ENCODE data around the gene B4GAT1.
A peak's percentile ranks its signal among the peaks of the same experiment; 100 is the strongest.
"Not testable (repeated sequence)": the region's sequence is repeated elsewhere in the genome, so short reads cannot be mapped to it uniquely, and the experiment has no call there.

B4GAT1 gene

DNA sequence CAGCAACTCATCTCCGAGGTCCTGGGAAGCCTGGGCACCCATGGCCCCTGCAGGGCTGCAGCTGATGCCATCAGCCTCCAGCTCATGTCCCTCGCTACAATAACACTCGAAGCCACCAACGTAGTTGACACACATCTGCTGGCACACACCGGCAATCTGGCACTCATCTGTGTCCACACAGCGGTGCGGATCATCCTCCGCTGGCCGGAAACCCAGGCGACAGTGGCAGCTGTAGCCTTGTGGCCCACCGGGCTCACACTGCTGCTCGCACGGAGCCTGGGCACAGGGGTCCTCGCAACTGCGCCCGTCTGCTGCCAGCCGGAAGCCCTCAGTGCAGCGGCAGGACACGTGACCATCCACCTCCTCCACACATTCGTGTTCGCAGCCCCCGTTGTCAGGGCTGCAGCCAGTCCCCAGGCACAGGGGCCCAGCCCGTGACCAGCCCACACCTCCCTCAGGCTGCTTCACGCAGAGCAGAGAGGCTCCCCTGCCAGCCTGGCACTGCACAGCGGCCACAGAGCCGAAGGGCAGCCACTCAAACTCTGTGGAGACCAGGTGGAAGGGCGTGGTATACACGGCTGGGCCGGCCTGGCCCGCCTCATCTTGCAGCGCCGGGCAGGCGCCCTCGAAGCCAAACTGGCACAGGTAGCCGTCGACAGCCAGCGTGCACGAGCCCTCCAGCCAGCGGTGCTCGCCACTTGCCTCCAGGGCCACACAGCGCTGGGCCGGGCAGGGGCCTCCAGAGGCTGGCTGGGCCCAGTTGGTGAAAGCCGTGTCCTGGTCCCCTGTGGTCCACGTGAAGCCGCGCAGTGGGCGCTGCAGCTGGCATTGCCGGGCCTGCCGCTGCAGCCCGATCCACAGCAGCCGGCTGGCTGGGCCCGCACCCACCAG is 31.3 kb downstream of the B4GAT1 start:
- H3K9ac ChIP-seq (ENCODE audit: low read depth, low read length): no peak overlapping the region
- no peaks in the 10 kb centered on the region for H3K9me3 ChIP-seq (replicated peaks; ENCODE audit: low read length)
- H3K36me3 ChIP-seq (ENCODE audit: insufficient read depth, low read length): no peaks in the 10 kb centered on the region
- H3K4me2 ChIP-seq (ENCODE audit: low read length): peak overlapping the region; percentile 56
- peaks cover 41% of the 10 kb centered on the region for H3K4me1 ChIP-seq (ENCODE audit: control insufficient read depth, insufficient read depth, low read length)
- H3K4me3 ChIP-seq (ENCODE audit: low read length): no peak overlapping the region
- H3K27me3 ChIP-seq (ENCODE audit: control insufficient read depth, insufficient read depth, low read length): peaks cover 9% of the 10 kb centered on the region

GRCh38 chr11:66315498-66315885 is 31.9 kb downstream of the B4GAT1 start:
- Histone ChIP-seq H3K4me1 (ENCODE audit: control insufficient read depth, insufficient read depth, low read length) (peaks cover 41% of the 10 kb centered on the region), H3K4me3 (ENCODE audit: low read length) (no peak overlapping the region), H3K9ac (ENCODE audit: low read depth, low read length) (no peak overlapping the region), H3K36me3 (ENCODE audit: insufficient read depth, low read length) (no peaks in the 10 kb centered on the region), H3K27me3 (ENCODE audit: control insufficient read depth, insufficient read depth, low read length) (peaks cover 9% of the 10 kb centered on the region), H3K9me3 (replicated peaks; ENCODE audit: low read length) (no peaks in the 10 kb centered on the region), H3K4me2 (ENCODE audit: low read length) (no peak overlapping the region)

DNA sequence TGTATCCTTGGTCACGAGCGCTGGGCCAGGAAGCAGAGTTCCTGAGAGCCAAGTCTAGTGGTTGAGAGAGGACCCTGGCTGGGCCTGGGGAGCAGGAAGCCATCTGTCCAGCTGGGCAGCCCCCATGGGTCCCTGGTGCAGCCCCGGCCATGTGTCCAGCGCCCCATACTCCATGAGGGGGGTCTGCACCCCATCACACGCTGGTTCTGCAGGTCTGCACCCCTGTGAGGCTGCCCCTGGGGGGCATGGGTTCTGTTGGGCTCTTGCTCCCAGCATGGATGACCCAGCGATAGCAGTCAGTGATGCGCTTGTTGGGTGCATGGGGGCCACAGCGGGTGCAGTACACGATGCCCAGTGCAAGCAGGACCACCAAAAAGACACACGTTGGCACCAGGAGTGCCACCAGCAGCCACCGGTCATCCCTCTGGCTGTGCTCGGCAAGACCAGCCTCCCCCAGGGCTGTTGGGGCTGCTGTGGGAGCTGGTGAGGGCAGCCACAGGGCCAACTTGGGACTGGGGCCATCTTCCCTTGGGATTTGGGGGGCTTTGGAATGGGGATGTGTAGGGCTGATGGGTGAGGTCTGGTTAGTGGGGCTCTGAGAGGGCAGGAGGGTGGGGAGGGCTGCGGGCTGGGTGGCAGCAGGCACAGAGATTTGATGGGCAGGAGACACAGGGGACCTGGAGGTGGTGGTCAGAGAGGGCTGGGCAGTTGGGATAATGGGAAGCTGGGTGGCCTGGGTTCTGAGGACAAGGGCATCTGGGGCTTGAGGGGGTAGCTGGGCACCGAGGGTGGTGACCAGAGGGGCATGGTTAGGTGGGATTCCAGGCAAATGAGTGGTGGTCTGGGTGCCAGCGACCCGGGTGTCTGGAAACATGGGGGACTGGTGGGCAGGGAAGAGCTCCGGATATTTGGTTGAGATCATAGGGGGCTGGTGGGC is 32.6 kb downstream of the B4GAT1 start:
- no peak overlapping the region for H3K4me2 ChIP-seq (ENCODE audit: low read length)
- H3K9ac ChIP-seq (ENCODE audit: low read depth, low read length): no peak overlapping the region
- peaks cover 11% of the 10 kb centered on the region for H3K27me3 ChIP-seq (ENCODE audit: control insufficient read depth, insufficient read depth, low read length)
- no peaks in the 10 kb centered on the region for H3K9me3 ChIP-seq (replicated peaks; ENCODE audit: low read length)
- no peak overlapping the region for H3K4me3 ChIP-seq (ENCODE audit: low read length)
- H3K4me1 ChIP-seq (ENCODE audit: control insufficient read depth, insufficient read depth, low read length): peaks cover 41% of the 10 kb centered on the region
- no peaks in the 10 kb centered on the region for H3K36me3 ChIP-seq (ENCODE audit: insufficient read depth, low read length)

DNA sequence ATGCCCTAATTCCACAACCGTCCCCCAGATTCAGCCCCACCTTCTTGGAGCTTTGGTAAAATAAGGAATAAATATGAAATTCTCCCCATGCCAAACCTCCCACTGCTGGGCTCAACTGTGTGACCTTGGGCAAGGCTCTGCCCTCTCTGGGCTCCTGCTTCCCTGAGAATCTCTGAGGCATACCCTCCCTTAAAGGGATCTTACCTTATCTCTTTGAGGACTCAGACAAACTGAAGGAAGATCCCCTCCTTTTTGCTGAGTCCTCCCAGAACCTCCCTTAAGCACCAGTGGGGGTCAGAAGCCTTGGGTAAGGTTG is 33.3 kb downstream of the B4GAT1 start:
- no peak overlapping the region for H3K9ac ChIP-seq (ENCODE audit: low read depth, low read length)
- H3K4me2 ChIP-seq (ENCODE audit: low read length): no peak overlapping the region
- no peaks in the 10 kb centered on the region for H3K36me3 ChIP-seq (ENCODE audit: insufficient read depth, low read length)
- H3K4me1 ChIP-seq (ENCODE audit: control insufficient read depth, insufficient read depth, low read length): peaks cover 41% of the 10 kb centered on the region
- H3K27me3 ChIP-seq (ENCODE audit: control insufficient read depth, insufficient read depth, low read length): peaks cover 17% of the 10 kb centered on the region
- H3K4me3 ChIP-seq (ENCODE audit: low read length): no peak overlapping the region
- H3K9me3 ChIP-seq (replicated peaks; ENCODE audit: low read length): no peaks in the 10 kb centered on the region

GRCh38 chr11:66313321-66314185 is 33.9 kb downstream of the B4GAT1 start:
- peak overlapping the region; percentile 66 for H3K4me2 ChIP-seq (ENCODE audit: low read length)
- no peaks in the 10 kb centered on the region for H3K36me3 ChIP-seq (ENCODE audit: insufficient read depth, low read length)
- H3K27me3 ChIP-seq (ENCODE audit: control insufficient read depth, insufficient read depth, low read length): peaks cover 20% of the 10 kb centered on the region
- peak overlapping the region; percentile 38 for H3K4me3 ChIP-seq (ENCODE audit: low read length)
- H3K9me3 ChIP-seq (replicated peaks; ENCODE audit: low read length): no peaks in the 10 kb centered on the region
- H3K4me1 ChIP-seq (ENCODE audit: control insufficient read depth, insufficient read depth, low read length): peaks cover 35% of the 10 kb centered on the region
- peak overlapping the region; percentile 43 for H3K9ac ChIP-seq (ENCODE audit: low read depth, low read length)

GRCh38 chr11:66312549-66313320 is 34.7 kb downstream of the B4GAT1 start:
- Histone ChIP-seq H3K4me1 (ENCODE audit: control insufficient read depth, insufficient read depth, low read length) (peaks cover 27% of the 10 kb centered on the region), H3K36me3 (ENCODE audit: insufficient read depth, low read length) (no peaks in the 10 kb centered on the region), H3K9me3 (replicated peaks; ENCODE audit: low read length) (no peaks in the 10 kb centered on the region)

DNA sequence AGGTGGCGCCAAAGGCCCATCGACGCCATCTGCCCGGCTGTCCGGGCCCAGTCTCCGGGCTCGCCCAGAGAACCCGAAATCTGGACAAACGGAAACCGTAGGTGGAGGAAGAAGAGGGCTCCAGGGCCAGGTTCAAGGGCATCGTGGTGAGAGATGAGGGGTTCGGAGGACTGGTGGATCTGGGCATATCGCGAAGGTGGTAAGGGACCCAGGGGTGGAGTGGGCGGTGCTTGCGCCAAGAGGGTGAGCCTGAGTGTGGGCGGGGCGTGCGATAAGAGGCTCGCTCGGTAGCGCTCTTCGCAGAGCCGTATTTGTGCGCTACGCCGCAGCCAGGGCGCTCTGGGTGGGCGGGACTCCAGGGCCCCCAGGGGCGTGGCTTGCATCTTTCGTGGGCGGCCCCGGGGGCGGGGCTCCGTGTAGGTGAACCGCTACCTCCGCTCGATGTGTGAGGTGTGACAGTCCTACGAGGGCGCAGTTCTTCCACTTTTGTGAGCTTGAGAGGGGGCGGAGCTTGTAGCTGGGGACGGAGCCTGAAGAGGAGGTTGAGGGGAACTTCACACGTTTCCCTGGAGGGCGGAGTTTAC is 35.4 kb downstream of the B4GAT1 start:
- peaks cover 20% of the 10 kb centered on the region for H3K4me1 ChIP-seq (ENCODE audit: control insufficient read depth, insufficient read depth, low read length)
- peak overlapping the region; percentile 96 for H3K4me2 ChIP-seq (ENCODE audit: low read length)
- H3K4me3 ChIP-seq (ENCODE audit: low read length): peak overlapping the region; percentile 78
- H3K9ac ChIP-seq (ENCODE audit: low read depth, low read length): peak overlapping the region; percentile 77
- no peaks in the 10 kb centered on the region for H3K9me3 ChIP-seq (replicated peaks; ENCODE audit: low read length)
- no peaks in the 10 kb centered on the region for H3K36me3 ChIP-seq (ENCODE audit: insufficient read depth, low read length)
- H3K27me3 ChIP-seq (ENCODE audit: control insufficient read depth, insufficient read depth, low read length): peaks cover 27% of the 10 kb centered on the region

More at GRCh38 chr11:66312549-66313320, 34.7 kb downstream of the B4GAT1 start:
- H3K9ac ChIP-seq (ENCODE audit: low read depth, low read length): peak overlapping the region; percentile 77
- H3K4me3 ChIP-seq (ENCODE audit: low read length): peak overlapping the region; percentile 78
- peak overlapping the region; percentile 96 for H3K4me2 ChIP-seq (ENCODE audit: low read length)
- peaks cover 21% of the 10 kb centered on the region for H3K27me3 ChIP-seq (ENCODE audit: control insufficient read depth, insufficient read depth, low read length)

DNA sequence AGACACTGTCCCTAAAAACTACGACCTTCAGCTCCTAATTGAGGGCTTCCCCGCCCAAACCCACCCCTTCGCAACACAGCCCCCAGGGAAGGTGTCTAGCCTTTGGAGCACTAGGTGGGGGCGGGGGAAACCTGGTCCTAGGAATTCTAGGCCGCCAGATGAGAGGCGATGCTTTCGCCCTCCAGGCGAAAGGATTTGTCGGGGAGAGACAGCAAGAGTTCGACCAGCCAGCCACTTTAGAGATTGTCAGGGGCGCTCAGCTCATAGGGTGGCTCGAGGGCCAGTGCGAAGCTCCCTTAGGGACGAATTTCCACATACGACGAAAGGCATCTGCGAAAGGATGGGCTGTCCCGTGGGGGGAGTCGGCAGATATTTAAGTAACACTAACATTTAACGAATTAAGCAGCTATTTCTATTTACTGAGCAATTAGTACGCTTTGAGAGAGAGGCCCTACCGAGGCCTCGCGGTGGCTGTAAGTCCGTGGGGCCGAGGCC is 35.9 kb downstream of the B4GAT1 start:
- peak overlapping the region; percentile 77 for H3K9ac ChIP-seq (ENCODE audit: low read depth, low read length)
- H3K27me3 ChIP-seq (ENCODE audit: control insufficient read depth, insufficient read depth, low read length): peaks cover 27% of the 10 kb centered on the region
- peak overlapping the region; percentile 96 for H3K4me2 ChIP-seq (ENCODE audit: low read length)
- no peaks in the 10 kb centered on the region for H3K9me3 ChIP-seq (replicated peaks; ENCODE audit: low read length)
- no peaks in the 10 kb centered on the region for H3K36me3 ChIP-seq (ENCODE audit: insufficient read depth, low read length)
- H3K4me3 ChIP-seq (ENCODE audit: low read length): peak overlapping the region; percentile 78
- H3K4me1 ChIP-seq (ENCODE audit: control insufficient read depth, insufficient read depth, low read length): peaks cover 18% of the 10 kb centered on the region

DNA sequence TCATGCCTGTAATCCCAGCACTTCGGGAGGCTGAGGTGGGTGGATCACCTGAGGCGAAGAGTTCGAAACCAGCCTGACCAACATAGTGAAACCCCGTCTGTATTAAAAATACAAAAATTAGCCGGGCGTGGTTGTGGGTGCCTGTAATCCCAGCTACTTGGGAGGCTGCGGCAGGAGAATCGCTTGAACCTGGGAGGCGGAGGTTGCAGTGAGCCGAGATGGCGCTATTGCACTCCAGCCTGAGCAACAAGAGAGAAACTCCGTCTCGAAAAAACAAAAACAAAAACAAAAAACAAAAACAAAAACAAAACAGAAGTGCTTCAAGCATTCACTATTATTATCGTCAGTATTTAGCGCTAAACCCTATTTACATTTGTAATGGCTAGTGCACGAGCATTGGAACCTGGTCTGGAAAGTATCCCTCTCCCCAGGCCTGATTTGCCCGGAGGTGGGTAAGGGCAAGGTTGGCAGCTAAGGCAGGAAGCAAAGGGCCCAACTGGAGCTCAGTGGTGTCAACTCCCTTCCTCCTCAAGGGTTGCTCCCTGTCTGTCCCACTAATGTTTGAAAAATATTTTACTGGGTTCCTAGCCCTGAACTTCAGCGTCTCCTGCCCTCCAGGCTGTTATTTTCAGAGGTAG is 36.5 kb downstream of the B4GAT1 start:
- not testable (repeated sequence) for H3K9ac ChIP-seq (ENCODE audit: low read depth, low read length); H3K4me3 ChIP-seq (ENCODE audit: low read length); H3K4me2 ChIP-seq (ENCODE audit: low read length); H3K9me3 ChIP-seq (replicated peaks; ENCODE audit: low read length); H3K36me3 ChIP-seq (ENCODE audit: insufficient read depth, low read length)
- peaks cover 21% of the 10 kb centered on the region for H3K27me3 ChIP-seq (ENCODE audit: control insufficient read depth, insufficient read depth, low read length)
- H3K4me1 ChIP-seq (ENCODE audit: control insufficient read depth, insufficient read depth, low read length): peaks cover 12% of the 10 kb centered on the region

DNA sequence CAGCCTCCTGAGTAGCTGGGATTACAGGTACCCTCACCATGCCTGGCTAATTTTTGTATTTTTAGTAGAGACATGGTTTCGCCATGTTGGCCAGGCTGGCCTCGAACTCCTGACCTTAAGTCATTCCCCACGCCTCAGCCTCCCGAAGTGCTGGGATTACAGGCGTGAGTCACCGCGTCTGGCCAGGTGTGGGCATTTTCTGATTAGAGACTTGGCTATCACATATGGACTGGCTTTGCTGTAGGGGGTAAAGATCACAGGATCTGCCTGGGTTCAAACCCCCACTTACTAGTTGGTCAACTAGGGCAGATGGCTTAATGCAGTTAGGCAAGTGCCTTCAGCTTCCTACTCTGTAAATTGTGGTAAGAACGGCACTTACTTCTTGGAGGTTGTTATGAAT is 37.1 kb downstream of the B4GAT1 start:
- Histone ChIP-seq H3K4me3 (ENCODE audit: low read length) (no peak overlapping the region), H3K9me3 (replicated peaks; ENCODE audit: low read length) (no peaks in the 10 kb centered on the region), H3K9ac (ENCODE audit: low read depth, low read length) (no peak overlapping the region), H3K27me3 (ENCODE audit: control insufficient read depth, insufficient read depth, low read length) (peaks cover 18% of the 10 kb centered on the region), H3K36me3 (ENCODE audit: insufficient read depth, low read length) (no peaks in the 10 kb centered on the region), H3K4me1 (ENCODE audit: control insufficient read depth, insufficient read depth, low read length) (peaks cover 11% of the 10 kb centered on the region), H3K4me2 (ENCODE audit: low read length) (no peak overlapping the region)
